H9 (cell line): ENCODE data around the gene IFIH1. TPM values are rescaled to one million over a fixed set of nuclear protein-coding genes. Genes with fewer than 3 reads are reported as not detected.

ENCODE experiments used
- DNase-seq: peaks from one replicate; pipeline ENCODE4 v3.0.0-alpha.2; 2017
- H2AFZ ChIP-seq: one replicate; pipeline ENCODE4 v1.6.1; 2013; ENCODE audit warnings: mild to moderate bottlenecking, low read length, control low read depth, moderate library complexity
- H2AK5ac ChIP-seq: 2 replicates; pipeline ENCODE4 v1.6.1; 2013; ENCODE audit warnings: low read length, control low read depth, mixed read lengths; ENCODE audit not compliant: insufficient read length
- H2BK120ac ChIP-seq: one replicate; pipeline ENCODE4 v1.6.1; 2013; ENCODE audit warnings: low read depth, mild to moderate bottlenecking, low read length, control low read depth, inconsistent platforms; ENCODE audit not compliant: poor library complexity, severe bottlenecking
- H2BK12ac ChIP-seq: 2 replicates; pipeline ENCODE4 v1.6.1; 2013; ENCODE audit warnings: low read length, control low read depth, mixed read lengths, low read depth; ENCODE audit not compliant: insufficient read length
- H2BK15ac ChIP-seq: 2 replicates; pipeline ENCODE4 v1.6.1; 2013; ENCODE audit warnings: low read depth, low read length, control low read depth
- H2BK20ac ChIP-seq: one replicate; pipeline ENCODE4 v1.6.1; 2013; ENCODE audit warnings: low read depth, mild to moderate bottlenecking, low read length, control low read depth, inconsistent platforms; ENCODE audit not compliant: poor library complexity, severe bottlenecking
- H2BK5ac ChIP-seq: 2 replicates; pipeline ENCODE4 v1.6.1; 2013; ENCODE audit warnings: low read length, control low read depth, mixed read lengths; ENCODE audit not compliant: insufficient read length
- H3K14ac ChIP-seq: 2 replicates; pipeline ENCODE4 v1.6.1; 2013; ENCODE audit warnings: low read length, control low read depth; ENCODE audit not compliant: insufficient read depth
- H3K18ac ChIP-seq: 2 replicates; pipeline ENCODE4 v1.6.1; 2013; ENCODE audit warnings: low read depth, mild to moderate bottlenecking, mixed read lengths, low read length, control low read depth; ENCODE audit not compliant: insufficient read length
- H3K23ac ChIP-seq: 2 replicates; pipeline ENCODE4 v1.6.1; 2013; ENCODE audit warnings: low read length, control low read depth, mixed read lengths, low read depth; ENCODE audit not compliant: insufficient read length
- H3K23me2 ChIP-seq: 2 replicates; pipeline ENCODE4 v1.6.1; 2013; ENCODE audit warnings: low read depth, mild to moderate bottlenecking, mixed read lengths, low read length, control low read depth; ENCODE audit not compliant: insufficient read length, poor library complexity, severe bottlenecking
- H3K27ac ChIP-seq: 2 replicates; pipeline ENCODE4 v1.5.1; 2013; ENCODE audit warnings: low read length, control low read depth, mixed read lengths, low read depth; ENCODE audit not compliant: insufficient read length
- H3K27me3 ChIP-seq: 2 replicates; pipeline ENCODE4 v1.6.1; 2013; ENCODE audit warnings: low read length, control low read depth, inconsistent platforms; ENCODE audit not compliant: insufficient read depth
- H3K4ac ChIP-seq: 2 replicates; pipeline ENCODE4 v1.6.1; 2013; ENCODE audit warnings: low read depth, mild to moderate bottlenecking, control low read depth, inconsistent platforms, low read length, moderate library complexity
- H3K4me1 ChIP-seq: 2 replicates; pipeline ENCODE4 v1.6.1; 2013; ENCODE audit warnings: low read length, control low read depth, inconsistent platforms; ENCODE audit not compliant: insufficient read depth
- H3K4me2 ChIP-seq: 2 replicates; pipeline ENCODE4 v1.6.1; 2013; ENCODE audit warnings: low read length, control low read depth, mixed read lengths; ENCODE audit not compliant: insufficient read length, insufficient read depth
- H3K56ac ChIP-seq: 2 replicates; pipeline ENCODE4 v1.6.1; 2013; ENCODE audit warnings: low read depth, mild to moderate bottlenecking, mixed read lengths, low read length, control low read depth; ENCODE audit not compliant: insufficient read length
- H3K79me1 ChIP-seq: 2 replicates; pipeline ENCODE4 v1.6.1; 2013; ENCODE audit warnings: low read depth, mild to moderate bottlenecking, moderate library complexity, low read length, control low read depth, inconsistent platforms; ENCODE audit not compliant: insufficient read depth, poor library complexity, severe bottlenecking
- H3K79me2 ChIP-seq: 2 replicates; pipeline ENCODE4 v1.6.1; 2013; ENCODE audit warnings: low read length, control low read depth, inconsistent platforms; ENCODE audit not compliant: insufficient read depth
- H3K9ac ChIP-seq: 2 replicates; pipeline ENCODE4 v1.6.1; 2013; ENCODE audit warnings: low read length, control low read depth, mixed read lengths; ENCODE audit not compliant: insufficient read length; ENCODE audit errors: extremely low read depth
- H3K9me3 ChIP-seq: one replicate; pipeline ENCODE4 v1.6.1; 2013; ENCODE audit warnings: low read depth, low read length, inconsistent platforms; ENCODE audit not compliant: control insufficient read depth
- H3T11ph ChIP-seq: one replicate; pipeline ENCODE4 v1.6.1; 2013; ENCODE audit warnings: mild to moderate bottlenecking, low read length, control low read depth, inconsistent platforms
- H4K20me1 ChIP-seq: one replicate; pipeline ENCODE4 v1.6.1; 2013; ENCODE audit not compliant: control insufficient read depth, insufficient read length, insufficient read depth
- H4K5ac ChIP-seq: 2 replicates; pipeline ENCODE4 v1.6.1; 2013; ENCODE audit warnings: low read depth, mild to moderate bottlenecking, mixed read lengths, low read length, control low read depth; ENCODE audit not compliant: insufficient read length
- H4K8ac ChIP-seq: replicated peaks from 2 replicates; pipeline ENCODE4 v1.6.1; 2013; ENCODE audit warnings: low read length, control low read depth, mixed read lengths, low read depth; ENCODE audit not compliant: insufficient read length
- H4K91ac ChIP-seq: 2 replicates; pipeline ENCODE4 v1.6.1; 2013; ENCODE audit warnings: low read depth, mild to moderate bottlenecking, moderate library complexity, mixed read lengths, low read length, control low read depth; ENCODE audit not compliant: insufficient read length
- H3K27ac Mint-ChIP-seq, 3 experiments: 2 replicates in 2 of 3; 3 replicates in 1 of 3; pipeline ENCODE4 v1.8.0; 2020 to 2021; ENCODE audit warnings: mixed read lengths in 3 of 3, mild to moderate bottlenecking in 1 of 3, moderate library complexity in 1 of 3
- H3K27me3 Mint-ChIP-seq: 2 replicates; pipeline ENCODE4 v1.8.0; 2021; ENCODE audit warnings: low read depth, mild to moderate bottlenecking, moderate library complexity, mixed read lengths
- H3K36me3 Mint-ChIP-seq, 3 experiments: 2 replicates in 2 of 3; 3 replicates in 1 of 3; pipeline ENCODE4 v1.8.0; 2020 to 2021; ENCODE audit warnings: low read depth in 3 of 3, mixed read lengths in 3 of 3; ENCODE audit not compliant: insufficient read depth in 1 of 3
- H3K4me1 Mint-ChIP-seq, 2 experiments: 2 replicates each; pipeline ENCODE4 v1.8.0; 2020; ENCODE audit warnings: mixed read lengths in 2 of 2
- H3K4me3 Mint-ChIP-seq, 2 experiments: 2 replicates in 1 of 2; 3 replicates in 1 of 2; pipeline ENCODE4 v1.8.0; 2020 to 2021; ENCODE audit warnings: mild to moderate bottlenecking in 2 of 2, mixed read lengths in 2 of 2, moderate library complexity in 1 of 2
- H3K9me3 Mint-ChIP-seq, 2 experiments: 2 replicates in 1 of 2; 3 replicates in 1 of 2; pipeline ENCODE4 v1.8.0; 2020; ENCODE audit warnings: mild to moderate bottlenecking in 2 of 2, mixed read lengths in 2 of 2, moderate library complexity in 1 of 2
- WGBS: extraction: QIAGEN DNeasy Blood & Tissue Kit; methylation state at CpG from one replicate; pipeline ENCODE4 v1.1.7; 2013; ENCODE audit warnings: missing lambda C conversion rate, low lambda C conversion rate, mixed read lengths; ENCODE audit not compliant: insufficient read length; ENCODE audit errors: extremely low coverage; 5-methylcytosine and 5-hydroxymethylcytosine counted together
- total RNA-seq: library from RNA; stranded (reverse); gene quantifications from 2 replicates; pipeline ENCODE4 v1.2.1, GENCODE V29; 2021
- TF ChIP-seq, protein P1 (sequence below): fragments of 200-600 bp; sonication (generic); conservative IDR thresholded peaks from 3 replicates; pipeline ENCODE4 v1.8.0; 2021; ENCODE audit warnings: antibody characterized with exemption, mild to moderate bottlenecking

The IFIH1 gene
- total RNA-seq, 1 experiment from 2014 or later, result 0.81 TPM

GRCh38 chr2:162328424-162329157 is 10.1 kb upstream of the IFIH1 start:
- no peaks in the 10 kb centered on the region for H3K27me3 ChIP-seq
- no peak overlapping the region for H3K4ac ChIP-seq
- H3K9ac ChIP-seq, result no peak overlapping the region
- Mint-ChIP-seq H3K9me3 (peaks cover 2 to 7% of the 10 kb centered on the region in 2 experiments; a peak in 3 of 5 replicates), H3K27ac (no peak overlapping the region; a peak in 1 of 7 replicates), H3K4me1 (peaks cover 5% of the 10 kb centered on the region in 2 experiments), H3K4me3 (no peak overlapping the region), H3K27me3 (no peaks in the 10 kb centered on the region), H3K36me3 (peaks cover 0 to 5% (median 0%) of the 10 kb centered on the region in 3 experiments; a peak in 2 of 7 replicates)
- H4K20me1 ChIP-seq, result no peaks in the 10 kb centered on the region
- H3T11ph ChIP-seq, result no peak overlapping the region
- no peak overlapping the region for H4K8ac ChIP-seq
- H4K5ac ChIP-seq, result no peak overlapping the region
- H3K79me1 ChIP-seq, result no peaks in the 10 kb centered on the region
- no peak overlapping the region for H3K14ac ChIP-seq
- no peak overlapping the region for H2BK12ac ChIP-seq
- no peak overlapping the region for H2BK120ac ChIP-seq
- no peak overlapping the region for H3K23ac ChIP-seq
- H2BK15ac ChIP-seq, result no peak overlapping the region
- H2BK20ac ChIP-seq, result no peak overlapping the region
- no CpG with 5 or more reads among the region's 12 CpGs for WGBS
- H2BK5ac ChIP-seq, result no peak overlapping the region
- no peak overlapping the region for H3K4me2 ChIP-seq
- H2AK5ac ChIP-seq, result no peak overlapping the region
- no peak overlapping the region for H3K18ac ChIP-seq
- no peaks in the 10 kb centered on the region; the same call in 1 of the 2 replicates for H3K4me1 ChIP-seq
- TF ChIP-seq, protein P1, sequence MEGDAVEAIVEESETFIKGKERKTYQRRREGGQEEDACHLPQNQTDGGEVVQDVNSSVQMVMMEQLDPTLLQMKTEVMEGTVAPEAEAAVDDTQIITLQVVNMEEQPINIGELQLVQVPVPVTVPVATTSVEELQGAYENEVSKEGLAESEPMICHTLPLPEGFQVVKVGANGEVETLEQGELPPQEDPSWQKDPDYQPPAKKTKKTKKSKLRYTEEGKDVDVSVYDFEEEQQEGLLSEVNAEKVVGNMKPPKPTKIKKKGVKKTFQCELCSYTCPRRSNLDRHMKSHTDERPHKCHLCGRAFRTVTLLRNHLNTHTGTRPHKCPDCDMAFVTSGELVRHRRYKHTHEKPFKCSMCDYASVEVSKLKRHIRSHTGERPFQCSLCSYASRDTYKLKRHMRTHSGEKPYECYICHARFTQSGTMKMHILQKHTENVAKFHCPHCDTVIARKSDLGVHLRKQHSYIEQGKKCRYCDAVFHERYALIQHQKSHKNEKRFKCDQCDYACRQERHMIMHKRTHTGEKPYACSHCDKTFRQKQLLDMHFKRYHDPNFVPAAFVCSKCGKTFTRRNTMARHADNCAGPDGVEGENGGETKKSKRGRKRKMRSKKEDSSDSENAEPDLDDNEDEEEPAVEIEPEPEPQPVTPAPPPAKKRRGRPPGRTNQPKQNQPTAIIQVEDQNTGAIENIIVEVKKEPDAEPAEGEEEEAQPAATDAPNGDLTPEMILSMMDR, result no peak
- H3K23me2 ChIP-seq, result no peaks in the 10 kb centered on the region
- no peak overlapping the region for H2AFZ ChIP-seq
- no peak overlapping the region for H3K56ac ChIP-seq
- H3K79me2 ChIP-seq, result no peaks in the 10 kb centered on the region
- no peak overlapping the region for H4K91ac ChIP-seq
- no peaks in the 10 kb centered on the region for H3K9me3 ChIP-seq
- no peak for DNase-seq
- no peak overlapping the region for H3K27ac ChIP-seq
